ENCODE results near the gene IRF9.
"Not testable (repeated sequence)": the region's sequence is repeated elsewhere in the genome, so short reads cannot be mapped to it uniquely, and the experiment has no call there.

GRCh38 chr14:24203249-24203886, 42.3 kb downstream of the IRF9 start:
- not testable (repeated sequence) for TF ChIP-seq POLR2A, CTCF, EP300 (IDR thresholded peaks at IDR 0.05)
